ENCODE results near the gene SCYGR5. TPM values are rescaled to one million over a fixed set of nuclear protein-coding genes. Genes with fewer than 3 reads are reported as not detected.
"Not testable (repeated sequence)": the region's sequence is repeated elsewhere in the genome, so short reads cannot be mapped to it uniquely, and the experiment has no call there.

The SCYGR5 gene
- total and polyA plus RNA-seq, 9 donors = not detected

- not testable (repeated sequence) for DNase-seq; H3K36me3 ChIP-seq (ENCODE audit: control insufficient read depth, insufficient read depth, low read length); H3K4me1 ChIP-seq (ENCODE audit: control insufficient read depth, insufficient read depth, low read length); H3K27ac ChIP-seq (ENCODE audit: low read length); H3K27me3 ChIP-seq (ENCODE audit: control insufficient read depth, insufficient read depth, low read length); H3K4me3 ChIP-seq (ENCODE audit: low read length); H3K9me3 ChIP-seq (replicated peaks; ENCODE audit: control insufficient read depth, low read depth, low read length)
- WGBS (ENCODE audit: insufficient coverage) = no CpG with 5 or more reads among the region's 5 CpGs
Observed at GRCh38 chr2:227673620-227674019, 7.0 kb downstream of the SCYGR5 start.

GRCh38 chr2:227674485-227674884, 7.9 kb downstream of the SCYGR5 start:
- H3K4me3 ChIP-seq (ENCODE audit: low read length) = no peak overlapping the region
- WGBS (ENCODE audit: insufficient coverage) = 79% methylated on average over 2 of the region's 5 CpGs
- no peaks in the 10 kb centered on the region for H3K4me1 ChIP-seq (ENCODE audit: control insufficient read depth, insufficient read depth, low read length)
- H3K27me3 ChIP-seq (ENCODE audit: control insufficient read depth, insufficient read depth, low read length) = no peaks in the 10 kb centered on the region
- H3K27ac ChIP-seq (ENCODE audit: low read length) = no peak overlapping the region
- no peaks in the 10 kb centered on the region for H3K36me3 ChIP-seq (ENCODE audit: control insufficient read depth, insufficient read depth, low read length)
- DNase-seq = no peak
- no peaks in the 10 kb centered on the region for H3K9me3 ChIP-seq (replicated peaks; ENCODE audit: control insufficient read depth, low read depth, low read length)

- H3K9me3 ChIP-seq (replicated peaks; ENCODE audit: control insufficient read depth, low read depth, low read length) = no peaks in the 10 kb centered on the region
- H3K27ac ChIP-seq (ENCODE audit: low read length) = no peak overlapping the region
- H3K36me3 ChIP-seq (ENCODE audit: control insufficient read depth, insufficient read depth, low read length) = no peaks in the 10 kb centered on the region
- no peaks in the 10 kb centered on the region for H3K4me1 ChIP-seq (ENCODE audit: control insufficient read depth, insufficient read depth, low read length)
- H3K27me3 ChIP-seq (ENCODE audit: control insufficient read depth, insufficient read depth, low read length) = no peaks in the 10 kb centered on the region
- no peak overlapping the region for H3K4me3 ChIP-seq (ENCODE audit: low read length)
- no peak for DNase-seq
- WGBS (ENCODE audit: insufficient coverage) = no CpG with 5 or more reads among the region's 3 CpGs
Observed at GRCh38 chr2:227677928-227678327, 11.3 kb downstream of the SCYGR5 start.

GRCh38 chr2:227684258-227684657, 17.7 kb downstream of the SCYGR5 start:
- Histone ChIP-seq H3K9me3 (replicated peaks; ENCODE audit: control insufficient read depth, low read depth, low read length) (no peaks in the 10 kb centered on the region), H3K27me3 (ENCODE audit: control insufficient read depth, insufficient read depth, low read length) (no peaks in the 10 kb centered on the region), H3K4me1 (ENCODE audit: control insufficient read depth, insufficient read depth, low read length) (no peaks in the 10 kb centered on the region), H3K4me3 (ENCODE audit: low read length) (no peak overlapping the region), H3K27ac (ENCODE audit: low read length) (no peak overlapping the region), H3K36me3 (ENCODE audit: control insufficient read depth, insufficient read depth, low read length) (no peaks in the 10 kb centered on the region)
- WGBS (ENCODE audit: insufficient coverage) = no CpG with 5 or more reads among the region's 5 CpGs
- no peak for DNase-seq

- no peak for DNase-seq
- no peaks in the 10 kb centered on the region for H3K36me3 ChIP-seq (ENCODE audit: control insufficient read depth, insufficient read depth, low read length)
- H3K27me3 ChIP-seq (ENCODE audit: control insufficient read depth, insufficient read depth, low read length) = no peaks in the 10 kb centered on the region
- H3K4me3 ChIP-seq (ENCODE audit: low read length) = no peak overlapping the region
- H3K4me1 ChIP-seq (ENCODE audit: control insufficient read depth, insufficient read depth, low read length) = no peaks in the 10 kb centered on the region
- H3K9me3 ChIP-seq (replicated peaks; ENCODE audit: control insufficient read depth, low read depth, low read length) = no peaks in the 10 kb centered on the region
- no CpG with 5 or more reads among the region's 3 CpGs for WGBS (ENCODE audit: insufficient coverage)
- no peak overlapping the region for H3K27ac ChIP-seq (ENCODE audit: low read length)
Observed at GRCh38 chr2:227687189-227687588, 20.6 kb downstream of the SCYGR5 start.

GRCh38 chr2:227696990-227697679, 30.5 kb downstream of the SCYGR5 start:
- no peaks in the 10 kb centered on the region for H3K27me3 ChIP-seq (ENCODE audit: control insufficient read depth, insufficient read depth, low read length)
- no peaks in the 10 kb centered on the region for H3K4me1 ChIP-seq (ENCODE audit: control insufficient read depth, insufficient read depth, low read length)
- no peaks in the 10 kb centered on the region for H3K9me3 ChIP-seq (replicated peaks; ENCODE audit: control insufficient read depth, low read depth, low read length)
- H3K4me3 ChIP-seq (ENCODE audit: low read length) = no peak overlapping the region
- H3K36me3 ChIP-seq (ENCODE audit: control insufficient read depth, insufficient read depth, low read length) = no peaks in the 10 kb centered on the region
- WGBS (ENCODE audit: insufficient coverage) = no CpG with 5 or more reads among the region's 2 CpGs
- DNase-seq = no peak
- no peak overlapping the region for H3K27ac ChIP-seq (ENCODE audit: low read length)

- no peaks in the 10 kb centered on the region for H3K36me3 ChIP-seq (ENCODE audit: control insufficient read depth, insufficient read depth, low read length)
- no peak overlapping the region for H3K4me3 ChIP-seq (ENCODE audit: low read length)
- no peaks in the 10 kb centered on the region for H3K27me3 ChIP-seq (ENCODE audit: control insufficient read depth, insufficient read depth, low read length)
- H3K27ac ChIP-seq (ENCODE audit: low read length) = no peak overlapping the region
- no peaks in the 10 kb centered on the region for H3K9me3 ChIP-seq (replicated peaks; ENCODE audit: control insufficient read depth, low read depth, low read length)
- DNase-seq = no peak
- H3K4me1 ChIP-seq (ENCODE audit: control insufficient read depth, insufficient read depth, low read length) = no peaks in the 10 kb centered on the region
- whole genome bisulfite sequencing (ENCODE audit: insufficient coverage) = no CpG with 5 or more reads among the region's 3 CpGs
Observed at GRCh38 chr2:227701556-227701955, 35.0 kb downstream of the SCYGR5 start.

GRCh38 chr2:227703280-227703732, 36.7 kb downstream of the SCYGR5 start:
- H3K27ac ChIP-seq (ENCODE audit: low read length) = no peak overlapping the region
- no peaks in the 10 kb centered on the region for H3K4me1 ChIP-seq (ENCODE audit: control insufficient read depth, insufficient read depth, low read length)
- H3K36me3 ChIP-seq (ENCODE audit: control insufficient read depth, insufficient read depth, low read length) = no peaks in the 10 kb centered on the region
- DNase-seq = peak; percentile 18
- no peaks in the 10 kb centered on the region for H3K27me3 ChIP-seq (ENCODE audit: control insufficient read depth, insufficient read depth, low read length)
- no CpG with 5 or more reads among the region's 4 CpGs for WGBS (ENCODE audit: insufficient coverage)
- H3K9me3 ChIP-seq (replicated peaks; ENCODE audit: control insufficient read depth, low read depth, low read length) = no peaks in the 10 kb centered on the region
- no peak overlapping the region for H3K4me3 ChIP-seq (ENCODE audit: low read length)

GRCh38 chr2:227703961-227704360, 37.4 kb downstream of the SCYGR5 start:
- DNase-seq = no peak
- Histone ChIP-seq H3K27ac (ENCODE audit: low read length) (no peak overlapping the region), H3K9me3 (replicated peaks; ENCODE audit: control insufficient read depth, low read depth, low read length) (no peaks in the 10 kb centered on the region), H3K4me3 (ENCODE audit: low read length) (no peak overlapping the region), H3K27me3 (ENCODE audit: control insufficient read depth, insufficient read depth, low read length) (no peaks in the 10 kb centered on the region), H3K4me1 (ENCODE audit: control insufficient read depth, insufficient read depth, low read length) (no peaks in the 10 kb centered on the region), H3K36me3 (ENCODE audit: control insufficient read depth, insufficient read depth, low read length) (no peaks in the 10 kb centered on the region)
- WGBS (ENCODE audit: insufficient coverage) = 80% methylated on average over 1 of the region's 3 CpGs

- Histone ChIP-seq H3K4me1 (ENCODE audit: control insufficient read depth, insufficient read depth, low read length) (no peaks in the 10 kb centered on the region), H3K9me3 (replicated peaks; ENCODE audit: control insufficient read depth, low read depth, low read length) (no peaks in the 10 kb centered on the region), H3K36me3 (ENCODE audit: control insufficient read depth, insufficient read depth, low read length) (no peaks in the 10 kb centered on the region), H3K27ac (ENCODE audit: low read length) (no peak overlapping the region), H3K27me3 (ENCODE audit: control insufficient read depth, insufficient read depth, low read length) (no peaks in the 10 kb centered on the region), H3K4me3 (ENCODE audit: low read length) (no peak overlapping the region)
- WGBS (ENCODE audit: insufficient coverage) = 78% methylated on average over 3 of the region's 4 CpGs
- no peak for DNase-seq
Observed at GRCh38 chr2:227706859-227707258, 40.3 kb downstream of the SCYGR5 start.

- Histone ChIP-seq H3K9me3 (replicated peaks; ENCODE audit: control insufficient read depth, low read depth, low read length) (no peaks in the 10 kb centered on the region), H3K27ac (ENCODE audit: low read length) (no peak overlapping the region), H3K4me3 (ENCODE audit: low read length) (no peak overlapping the region), H3K27me3 (ENCODE audit: control insufficient read depth, insufficient read depth, low read length) (no peaks in the 10 kb centered on the region), H3K4me1 (ENCODE audit: control insufficient read depth, insufficient read depth, low read length) (no peaks in the 10 kb centered on the region), H3K36me3 (ENCODE audit: control insufficient read depth, insufficient read depth, low read length) (no peaks in the 10 kb centered on the region)
- WGBS (ENCODE audit: insufficient coverage) = no CpG with 5 or more reads among the region's 6 CpGs
- DNase-seq = no peak
Observed at GRCh38 chr2:227707390-227707789, 40.8 kb downstream of the SCYGR5 start.

Data from muscle of leg (tissue), 11 donors.